IMR-90 (cell line): Measurements from ENCODE around the gene ARID5A. TPM values are rescaled to one million over a fixed set of nuclear protein-coding genes. Genes with fewer than 3 reads are reported as not detected.
A peak's percentile ranks its signal among the peaks of the same experiment; 100 is the strongest.

ENCODE experiments used
- ATAC-seq: fragments of 200-7000 bp; cut with Tn5 transposase; 2 replicates; pipeline ENCODE4 v1.9.1; 2020; ENCODE audit warnings: low read depth, mild to moderate bottlenecking, moderate library complexity
- BruUV-seq: library from RNA; stranded (reverse); fragments of 400-500 nt; replicated peaks from 2 replicates; lab custom pipeline; 2021; lab: Mats Ljungman, UMichigan
- CTCF ChIA-PET: fragments of 300-600 bp; formaldehyde crosslinking; extraction: SDS; loops from one replicate; lab custom pipeline; 2021; ENCODE audit warnings: antibody characterized with exemption; lab: Yijun Ruan, JAX
- POLR2A ChIA-PET: fragments of 300-600 bp; sonication (Branson Sonifier 250); formaldehyde crosslinking; loops from one replicate; lab custom pipeline; 2022; ENCODE audit warnings: antibody characterized with exemption; ENCODE audit not compliant: unreplicated experiment; lab: Charles Lee
- DNase-seq: peaks from one replicate; pipeline ENCODE4 v3.0.0; 2013
- H2AFZ ChIP-seq: replicated peaks from 2 replicates; pipeline ENCODE3; 2013; ENCODE audit warnings: low read length, mild to moderate bottlenecking; ENCODE audit not compliant: poor library complexity
- H2AK5ac ChIP-seq: 2 replicates; pipeline ENCODE4 v1.6.1; 2013; ENCODE audit warnings: low read depth, low read length, inconsistent platforms
- H2AK9ac ChIP-seq: replicated peaks from 2 replicates; pipeline ENCODE3; 2013; ENCODE audit warnings: mild to moderate bottlenecking, low read depth, low read length, moderate library complexity; ENCODE audit not compliant: poor library complexity
- H2BK120ac ChIP-seq: 2 replicates; pipeline ENCODE4 v1.6.1; 2013; ENCODE audit warnings: low read depth, low read length, inconsistent platforms
- H2BK15ac ChIP-seq: 3 replicates; pipeline ENCODE4 v1.6.1; 2013; ENCODE audit warnings: low read depth, low read length, inconsistent platforms
- H2BK20ac ChIP-seq: 2 replicates; pipeline ENCODE4 v1.6.1; 2013; ENCODE audit warnings: low read depth, mild to moderate bottlenecking, inconsistent platforms, low read length, moderate library complexity
- H2BK5ac ChIP-seq: 2 replicates; pipeline ENCODE4 v1.6.1; 2013; ENCODE audit warnings: mild to moderate bottlenecking, low read depth, low read length, inconsistent platforms; ENCODE audit not compliant: poor library complexity, severe bottlenecking
- H3K14ac ChIP-seq: replicated peaks from 2 replicates; pipeline ENCODE4 v1.6.1; 2013; ENCODE audit warnings: low read depth, low read length, inconsistent platforms
- H3K18ac ChIP-seq: 2 replicates; pipeline ENCODE4 v1.6.1; 2013; ENCODE audit warnings: low read depth, low read length, control low read depth
- H3K23ac ChIP-seq: 2 replicates; pipeline ENCODE4 v1.6.1; 2013; ENCODE audit warnings: low read depth, low read length, inconsistent platforms
- H3K27ac ChIP-seq: 2 replicates; pipeline ENCODE4 v1.5.1; 2013; ENCODE audit warnings: mild to moderate bottlenecking, control low read depth, low read length; ENCODE audit not compliant: insufficient read depth
- H3K27me3 ChIP-seq: 2 replicates; pipeline ENCODE4 v1.6.1; 2013; ENCODE audit warnings: low read length; ENCODE audit not compliant: control insufficient read depth, insufficient read depth
- H3K36me3 ChIP-seq: 2 replicates; pipeline ENCODE4 v1.6.1; 2013; ENCODE audit warnings: low read length, mixed read lengths; ENCODE audit not compliant: control insufficient read depth, insufficient read depth
- H3K4ac ChIP-seq: 2 replicates; pipeline ENCODE4 v1.6.1; 2013; ENCODE audit warnings: low read depth, low read length, inconsistent platforms
- H3K4me1 ChIP-seq: 2 replicates; pipeline ENCODE4 v1.6.1; 2013; ENCODE audit warnings: low read length, mixed read lengths; ENCODE audit not compliant: control insufficient read depth, insufficient read depth
- H3K4me2 ChIP-seq: 2 replicates; pipeline ENCODE4 v1.6.1; 2013; ENCODE audit warnings: low read depth, mild to moderate bottlenecking, control low read depth, low read length, moderate library complexity
- H3K4me3 ChIP-seq: 2 replicates; pipeline ENCODE4 v1.5.1; 2013; ENCODE audit warnings: low read depth, mild to moderate bottlenecking, control low read depth, low read length, moderate library complexity; ENCODE audit not compliant: insufficient read depth
- H3K56ac ChIP-seq: 2 replicates; pipeline ENCODE4 v1.6.1; 2013; ENCODE audit warnings: low read length, inconsistent platforms; ENCODE audit not compliant: insufficient read depth; ENCODE audit errors: extremely low read depth
- H3K79me1 ChIP-seq, 2 experiments: 2 replicates each; pipeline ENCODE4 v1.6.1; 2013; ENCODE audit warnings: low read length in 2 of 2, inconsistent platforms in 1 of 2, low read depth in 1 of 2
- H3K9ac ChIP-seq: 2 replicates; pipeline ENCODE4 v1.6.1; 2013; ENCODE audit warnings: low read depth, low read length, control low read depth
- H3K9me1 ChIP-seq: 2 replicates; pipeline ENCODE4 v1.6.1; 2013; ENCODE audit warnings: low read length, inconsistent platforms; ENCODE audit not compliant: insufficient read depth
- H3K9me3 ChIP-seq: 2 replicates; pipeline ENCODE4 v1.6.1; 2013; ENCODE audit warnings: low read length; ENCODE audit not compliant: control insufficient read depth, insufficient read depth
- H4K20me1 ChIP-seq: 2 replicates; pipeline ENCODE4 v1.6.1; 2013; ENCODE audit warnings: low read length, inconsistent platforms; ENCODE audit not compliant: insufficient read depth
- H4K5ac ChIP-seq: 2 replicates; pipeline ENCODE4 v1.6.1; 2013; ENCODE audit warnings: mild to moderate bottlenecking, low read depth, low read length, control low read depth
- H4K8ac ChIP-seq, 2 experiments: 2 replicates each; pipeline ENCODE4 v1.6.1; 2013; ENCODE audit warnings: low read depth in 2 of 2, low read length in 2 of 2, control low read depth in 1 of 2, inconsistent platforms in 1 of 2
- H4K91ac ChIP-seq: 2 replicates; pipeline ENCODE4 v1.6.1; 2013; ENCODE audit warnings: low read depth, low read length, inconsistent platforms; ENCODE audit not compliant: insufficient read depth
- BHLHE40 ChIP-seq: fragments of 150-350 bp; IDR thresholded peaks from 2 replicates; pipeline ENCODE4 v1.6.1; 2016; ENCODE audit warnings: mild to moderate bottlenecking, low read depth, low read length
- CEBPB ChIP-seq: IDR thresholded peaks from 2 replicates; pipeline ENCODE4 v1.6.1; 2012; ENCODE audit warnings: low read depth, low read length, improper control_type of control experiment
- CHD1 ChIP-seq: IDR thresholded peaks from 2 replicates; pipeline ENCODE4 v1.6.1; 2012; ENCODE audit warnings: low read depth, low read length, improper control_type of control experiment
- FOS ChIP-seq: fragments of 150-350 bp; IDR thresholded peaks from 2 replicates; pipeline ENCODE4 v1.6.1; 2016; ENCODE audit warnings: low read depth, low read length
- MAFK ChIP-seq: IDR thresholded peaks from 2 replicates; pipeline ENCODE4 v1.6.1; 2012; ENCODE audit warnings: low read depth, low read length, improper control_type of control experiment
- MAZ ChIP-seq: IDR thresholded peaks from 2 replicates; pipeline ENCODE4 v1.6.1; 2012; ENCODE audit warnings: low read depth, mild to moderate bottlenecking, low read length, improper control_type of control experiment, moderate library complexity, borderline replicate concordance
- MXI1 ChIP-seq: IDR thresholded peaks from 2 replicates; pipeline ENCODE4 v1.6.1; 2012; ENCODE audit warnings: low read depth, mild to moderate bottlenecking, low read length, moderate library complexity, borderline replicate concordance
- NFE2L2 ChIP-seq: fragments of 150-350 bp; IDR thresholded peaks from 2 replicates; pipeline ENCODE4 v1.6.1; 2016; ENCODE audit warnings: low read depth, mild to moderate bottlenecking, low read length
- POLR2A ChIP-seq: IDR thresholded peaks from 2 replicates; pipeline ENCODE4 v1.6.1; 2012; ENCODE audit warnings: mild to moderate bottlenecking, low read depth, low read length
- RAD21 ChIP-seq: IDR thresholded peaks from 2 replicates; pipeline ENCODE4 v1.6.1; 2012; ENCODE audit warnings: low read length, improper control_type of control experiment
- RCOR1 ChIP-seq: IDR thresholded peaks from 2 replicates; pipeline ENCODE4 v1.6.1; 2012; ENCODE audit warnings: mild to moderate bottlenecking, low read length, improper control_type of control experiment; ENCODE audit not compliant: insufficient replicate concordance
- RFX5 ChIP-seq: IDR thresholded peaks from 2 replicates; pipeline ENCODE4 v1.8.0; 2012; ENCODE audit warnings: low read depth, mild to moderate bottlenecking, low read length, moderate library complexity
- SMC3 ChIP-seq: fragments of 150-350 bp; IDR thresholded peaks from 2 replicates; pipeline ENCODE4 v1.6.1; 2016; ENCODE audit warnings: low read depth, mild to moderate bottlenecking, antibody characterized with exemption, low read length, moderate library complexity
- USF2 ChIP-seq: fragments of 150-350 bp; IDR thresholded peaks from 2 replicates; pipeline ENCODE4 v1.6.1; 2017; ENCODE audit warnings: mild to moderate bottlenecking, antibody characterized with exemption, low read length, low read depth
- WGBS, 2 experiments: methylation state at CpG; one replicate each; pipeline versions ENCODE4 v1.1.5 to v1.1.7; 2013; ENCODE audit warnings: missing lambda C conversion rate in 2 of 2; ENCODE audit not compliant: insufficient read length in 1 of 2; ENCODE audit errors: extremely low coverage in 2 of 2; 5-methylcytosine and 5-hydroxymethylcytosine counted together
- dilution Hi-C: fragments of 300-500 bp; cut with HindIII; formaldehyde crosslinking; loops from one replicate; pipeline ENCODE4 v1.14.3; 2018; ENCODE audit warnings: low sequenced_read_pairs; ENCODE audit not compliant: unreplicated experiment
- in situ Hi-C: fragments of 300-500 bp; cut with MboI; formaldehyde crosslinking; loops from 3 replicates; pipeline ENCODE4 v1.14.3; 2019; ENCODE audit warnings: low sequenced_read_pairs, inconsistent platforms, mixed read lengths
- intact Hi-C: fragments of 100-400 bp; cut with micrococcal nuclease; formaldehyde crosslinking; loops from 2 replicates; pipeline ENCODE4 v1.10.0; 2022
- polyA plus RNA-seq, 3 experiments: library from polyadenylated mRNA; depleted of rRNA; stranded (reverse); fragments of >200 nt; gene quantifications; 2 replicates each; pipeline ENCODE4 v1.2.3, GENCODE V29; 2012; ENCODE audit warnings: low replicate concordance in 1 of 3
- total RNA-seq: library from RNA; depleted of rRNA; stranded (reverse); fragments of >200 nt; gene quantifications from 2 replicates; pipeline ENCODE4 v1.2.3, GENCODE V29; 2012
- TF ChIP-seq, protein P1 (sequence below): fragments of 150-350 bp; IDR thresholded peaks from 2 replicates; pipeline ENCODE4 v1.6.1; 2016; ENCODE audit warnings: low read depth, mild to moderate bottlenecking, low read length, moderate library complexity, borderline replicate concordance
- TF ChIP-seq, protein P2 (sequence below): conservative IDR thresholded peaks from 2 replicates; pipeline ENCODE4 v1.5.1; 2012; ENCODE audit warnings: mild to moderate bottlenecking, low read depth, low read length, improper control_type of control experiment

Gene ARID5A
- total and polyA plus RNA-seq, 2 of the 4 experiments (the other 2 are of a cell fraction) = 2.3 to 6.7 TPM

GRCh38 chr2:96508521-96509113 is 27.9 kb upstream of the ARID5A start:
- TF ChIP-seq, protein P1, sequence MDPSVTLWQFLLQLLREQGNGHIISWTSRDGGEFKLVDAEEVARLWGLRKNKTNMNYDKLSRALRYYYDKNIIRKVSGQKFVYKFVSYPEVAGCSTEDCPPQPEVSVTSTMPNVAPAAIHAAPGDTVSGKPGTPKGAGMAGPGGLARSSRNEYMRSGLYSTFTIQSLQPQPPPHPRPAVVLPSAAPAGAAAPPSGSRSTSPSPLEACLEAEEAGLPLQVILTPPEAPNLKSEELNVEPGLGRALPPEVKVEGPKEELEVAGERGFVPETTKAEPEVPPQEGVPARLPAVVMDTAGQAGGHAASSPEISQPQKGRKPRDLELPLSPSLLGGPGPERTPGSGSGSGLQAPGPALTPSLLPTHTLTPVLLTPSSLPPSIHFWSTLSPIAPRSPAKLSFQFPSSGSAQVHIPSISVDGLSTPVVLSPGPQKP = no peak
- TF ChIP-seq SMC3 (no peak), NFE2L2 (no peak), MAFK (no peak), POLR2A (no peak), BHLHE40 (no peak), CHD1 (no peak), MXI1 (no peak), RCOR1 (no peak), MAZ (no peak), RAD21 (no peak), RFX5 (no peak), FOS (no peak), CEBPB (no peak), USF2 (no peak)
- TF ChIP-seq, protein P2, sequence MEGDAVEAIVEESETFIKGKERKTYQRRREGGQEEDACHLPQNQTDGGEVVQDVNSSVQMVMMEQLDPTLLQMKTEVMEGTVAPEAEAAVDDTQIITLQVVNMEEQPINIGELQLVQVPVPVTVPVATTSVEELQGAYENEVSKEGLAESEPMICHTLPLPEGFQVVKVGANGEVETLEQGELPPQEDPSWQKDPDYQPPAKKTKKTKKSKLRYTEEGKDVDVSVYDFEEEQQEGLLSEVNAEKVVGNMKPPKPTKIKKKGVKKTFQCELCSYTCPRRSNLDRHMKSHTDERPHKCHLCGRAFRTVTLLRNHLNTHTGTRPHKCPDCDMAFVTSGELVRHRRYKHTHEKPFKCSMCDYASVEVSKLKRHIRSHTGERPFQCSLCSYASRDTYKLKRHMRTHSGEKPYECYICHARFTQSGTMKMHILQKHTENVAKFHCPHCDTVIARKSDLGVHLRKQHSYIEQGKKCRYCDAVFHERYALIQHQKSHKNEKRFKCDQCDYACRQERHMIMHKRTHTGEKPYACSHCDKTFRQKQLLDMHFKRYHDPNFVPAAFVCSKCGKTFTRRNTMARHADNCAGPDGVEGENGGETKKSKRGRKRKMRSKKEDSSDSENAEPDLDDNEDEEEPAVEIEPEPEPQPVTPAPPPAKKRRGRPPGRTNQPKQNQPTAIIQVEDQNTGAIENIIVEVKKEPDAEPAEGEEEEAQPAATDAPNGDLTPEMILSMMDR = no peak
- in situ Hi-C loops = loop anchor here (5.0 to 25.0 kb wide), 2 partner anchors 101 to 496 kb away; no protein-coding TSS in a partner anchor
- Histone ChIP-seq H2BK120ac (no peak overlapping the region), H4K5ac (no peak overlapping the region), H3K4me2 (no peak overlapping the region), H3K14ac (no peak overlapping the region), H3K27ac (no peak overlapping the region), H3K9me3 (no peaks in the 10 kb centered on the region), H3K4me3 (no peak overlapping the region), H4K20me1 (no peaks in the 10 kb centered on the region), H4K91ac (no peak overlapping the region), H2BK15ac (no peak overlapping the region), H3K18ac (no peak overlapping the region), H2AK5ac (peak overlapping the region; percentile 21; the same call in 1 of the 2 replicates), H3K23ac (no peak overlapping the region), H2AK9ac (no peak overlapping the region), H3K27me3 (peaks cover 30% of the 10 kb centered on the region), H2AFZ (peak overlapping the region; percentile 92), H4K8ac (no peak overlapping the region), H3K9ac (no peak overlapping the region), H3K79me1 (no peaks in the 10 kb centered on the region), H3K9me1 (no peaks in the 10 kb centered on the region), H2BK5ac (no peak overlapping the region), H2BK20ac (no peak overlapping the region), H3K56ac (no peak overlapping the region), H3K4ac (no peak overlapping the region), H3K4me1 (peaks cover 5% of the 10 kb centered on the region), H3K36me3 (no peaks in the 10 kb centered on the region)
- no peak for ATAC-seq
- ChIA-PET CTCF (interaction anchor here (0.6 to 1.9 kb wide), 11 partner anchors 9 to 486 kb away, joined by 3 to 10 read pairs (median 3); no protein-coding TSS in a partner anchor), POLR2A (no interaction called here)
- no peak for DNase-seq
- BruUV-seq = no TSS peak
- dilution Hi-C loops = no loop called here
- intact Hi-C loops = loop anchor here (1.0 to 2.0 kb wide), 6 partner anchors 38 to 370 kb away; partner anchors contain the start of genes ASTL, CIAO1 and SNRNP200
- WGBS, 2 experiments = 67% methylated on average over 13 of the region's 26 CpGs; no CpG with 5 or more reads in 1 of the 2 experiments
